Measurements from ENCODE around the gene FAM222B.
A peak's percentile ranks its signal among the peaks of the same experiment; 100 is the strongest.

GRCh38 chr17:28750178-28751047, 92.2 kb downstream of the FAM222B start:
- TF ChIP-seq CTCF (IDR thresholded peaks at IDR 0.05): peak; percentile 99
- no peak for TF ChIP-seq ZFX (IDR thresholded peaks at IDR 0.05; ENCODE audit: borderline replicate concordance)
